Raji (cell line): Measurements from ENCODE around the gene RAPGEF4.

Experiments
- POLR2A ChIP-seq: IDR thresholded peaks from 2 replicates; pipeline ENCODE4 v1.6.1; 2011; ENCODE audit warnings: low read depth, low read length, control low read depth; ENCODE audit not compliant: insufficient read depth

Gene RAPGEF4

GRCh38 chr2:173028671-173029070 lies 293.0 kb downstream of the RAPGEF4 start:
- TF ChIP-seq POLR2A: no peak

GRCh38 chr2:173030561-173031490 lies 295.2 kb downstream of the RAPGEF4 start:
- no peak for TF ChIP-seq POLR2A

GRCh38 chr2:173032032-173032431 lies 296.4 kb downstream of the RAPGEF4 start:
- no peak for TF ChIP-seq POLR2A

- TF ChIP-seq POLR2A: no peak
Measured at GRCh38 chr2:173033084-173033483, 297.4 kb downstream of the RAPGEF4 start.

GRCh38 chr2:173034143-173034542 lies 298.5 kb downstream of the RAPGEF4 start:
- no peak for TF ChIP-seq POLR2A

- TF ChIP-seq POLR2A: no peak
Measured at GRCh38 chr2:173037245-173038120, 301.8 kb downstream of the RAPGEF4 start.

- TF ChIP-seq POLR2A: no peak
Measured at GRCh38 chr2:173040729-173041128, 305.1 kb downstream of the RAPGEF4 start.

- TF ChIP-seq POLR2A: no peak
Measured at GRCh38 chr2:173043476-173043875, 307.8 kb downstream of the RAPGEF4 start.

- TF ChIP-seq POLR2A: no peak
Measured at GRCh38 chr2:173043897-173044519, 308.4 kb downstream of the RAPGEF4 start.

- TF ChIP-seq POLR2A: no peak
Measured at GRCh38 chr2:173044686-173045085, 309.0 kb downstream of the RAPGEF4 start.

GRCh38 chr2:173045181-173045580 lies 309.5 kb downstream of the RAPGEF4 start:
- TF ChIP-seq POLR2A: no peak

- TF ChIP-seq POLR2A: no peak
Measured at GRCh38 chr2:173048522-173048896, 312.9 kb downstream of the RAPGEF4 start.

GRCh38 chr2:173048897-173049661 lies 313.4 kb downstream of the RAPGEF4 start:
- no peak for TF ChIP-seq POLR2A

GRCh38 chr2:173049831-173050230 lies 314.2 kb downstream of the RAPGEF4 start:
- TF ChIP-seq POLR2A: no peak

GRCh38 chr2:173050684-173051083 lies 315.0 kb downstream of the RAPGEF4 start:
- TF ChIP-seq POLR2A: no peak
